Adrenal gland (tissue), 12 donors: Measurements from ENCODE around the gene RNLS. TPM values are rescaled to one million over a fixed set of nuclear protein-coding genes. Genes with fewer than 3 reads are reported as not detected.

Source experiments
- DNase-seq, 7 donors: peaks; one replicate each; pipeline ENCODE4 v3.0.0-alpha.2; 2019 to 2020
- H3K27ac ChIP-seq, 5 donors: fragments of 200-600 bp; sonication (generic) in 4 of 5; 1 replicate in 3 of 5; 2 replicates in 2 of 5; pipeline versions ENCODE4 v1.5.1 to v1.8.0; 2016 to 2020; ENCODE audit warnings: mild to moderate bottlenecking in 1 of 5
- H3K27me3 ChIP-seq: fragments of 200-600 bp; 2 replicates; pipeline ENCODE4 v1.8.0; 2021
- H3K36me3 ChIP-seq, 2 donors: fragments of 200-600 bp; replicated peaks in 1 of 2; 1 replicate in 1 of 2; 2 replicates in 1 of 2; pipeline versions ENCODE4 v1.5.1 to v1.8.0; 2018 to 2022
- H3K4me1 ChIP-seq, 2 donors: fragments of 200-600 bp; replicated peaks in 1 of 2; 1 replicate in 1 of 2; 2 replicates in 1 of 2; pipeline versions ENCODE4 v1.5.1 to v1.8.0; 2018 to 2021
- H3K4me3 ChIP-seq, 4 donors: fragments of 200-600 bp; sonication (generic) in 3 of 4; one replicate each; pipeline ENCODE4 v1.5.1; 2016 to 2018
- H3K9me3 ChIP-seq, 3 donors: fragments of 200-600 bp; sonication (generic) in 1 of 3; replicated peaks in 1 of 3; 1 replicate in 2 of 3; 2 replicates in 1 of 3; pipeline versions ENCODE4 v1.5.1 to v1.8.0; 2016 to 2021
- POLR2A ChIP-seq, 2 donors: fragments of 450-650 bp; IDR thresholded peaks; one replicate each; pipeline ENCODE4 v1.6.1; 2017; ENCODE audit warnings: antibody characterized with exemption in 2 of 2, mild to moderate bottlenecking in 2 of 2, moderate library complexity in 1 of 2
- WGBS, 4 donors: extraction: QIAGEN DNeasy Blood & Tissue Kit in 2 of 4; methylation state at CpG; one replicate each; pipeline versions ENCODE4 v1.1.5 to v1.1.7; 2013 to 2017; 5-methylcytosine and 5-hydroxymethylcytosine counted together
- intact Hi-C, 2 donors: fragments of 100-400 bp; cut with DNase I; formaldehyde crosslinking; loops; one replicate each; pipeline versions ENCODE4 v1.14.1 to v1.15.0; 2022 to 2023
- polyA plus RNA-seq, 3 donors: library from polyadenylated mRNA; stranded (reverse); fragments of 200-250 nt in 2 of 3; fragments of 350-450 nt in 1 of 3; fragmentation: Illumina TruSeq in 1 of 3; extraction: RNeasy Lipid Tissue Mini Kit (QIAGEN cat#74804) in 1 of 3; gene quantifications; one replicate each; pipeline ENCODE4 v1.2.3, GENCODE V29; 2013 to 2014
- total RNA-seq, 9 donors: library from RNA; depleted of rRNA in 4 of 9; stranded (reverse); fragments of >200 nt in 4 of 9; fragments of 120-200 nt in 1 of 9; fragmentation: NEBNext Ultra II Directional in 1 of 9; extraction: Animal tissue kit (Norgen Biotek cat#: 25700) in 1 of 9; gene quantifications; one replicate each; pipeline versions ENCODE4 v1.1.0 to v1.2.4, GENCODE V29; 2013 to 2023
- TF ChIP-seq, protein P1 (sequence below), 6 experiments: fragments of 450-650 bp in 4 of 6; fragments of 200-600 bp in 2 of 6; sonication (generic) in 1 of 6; IDR thresholded peaks; 1 replicate in 5 of 6; 2 replicates in 1 of 6; pipeline versions ENCODE4 v1.5.1 to v1.8.0; 2016 to 2021; ENCODE audit warnings: antibody characterized with exemption in 6 of 6, mild to moderate bottlenecking in 2 of 6, moderate library complexity in 1 of 6
- donor health status: healthy with polysubstance abuse.
- donor health status: Bipolar disorder and iron deficiency.
- donor health status: DM: yes; HTN: yes; CAD: no.
- donor health status: DM: no; HTN: no; CAD: no.
- donor health status: DM: no; HTN: no; CAD: no.
- donor health status: DM: yes; HTN: yes; CAD: no.

The RNLS gene
- total and polyA plus RNA-seq, 12 donors: 7.2 to 51.3 (median 27.9) TPM

DNA sequence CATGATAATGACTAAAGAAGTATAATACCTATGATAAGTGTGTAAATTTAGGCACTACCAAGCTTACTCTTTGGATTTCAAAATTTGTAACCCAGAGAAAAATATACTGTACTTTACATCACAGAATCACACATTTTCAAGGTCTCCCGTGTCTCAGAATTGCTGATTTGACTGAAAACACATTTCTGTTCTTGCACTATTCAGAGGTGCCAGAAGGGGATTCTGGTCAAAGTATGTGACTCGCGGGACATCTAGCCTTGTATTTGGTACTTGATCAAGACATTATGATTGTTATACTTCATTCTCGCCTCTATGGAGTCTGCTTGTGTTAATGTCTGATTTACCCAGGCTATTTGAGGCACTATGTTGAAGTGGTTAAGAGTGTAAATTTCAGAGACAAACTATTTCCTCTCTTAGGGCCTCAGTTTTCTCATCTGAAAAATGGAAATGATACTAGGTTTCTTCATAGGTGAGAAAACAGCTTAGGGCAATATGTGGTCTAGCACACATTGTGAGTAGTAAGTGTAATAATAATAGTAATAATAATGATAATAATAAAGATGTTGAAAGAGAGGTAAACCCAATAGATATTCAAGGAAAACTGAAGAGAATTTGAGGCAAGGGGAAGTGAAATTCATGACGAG is 320.4 kb downstream of the RNLS start:
- intact Hi-C loops: no loop called here
- H3K4me1 ChIP-seq: peaks cover 0 to under 1% of the 10 kb centered on the region in 2 donors
- H3K4me3 ChIP-seq: no peak overlapping the region
- TF ChIP-seq, protein P1, sequence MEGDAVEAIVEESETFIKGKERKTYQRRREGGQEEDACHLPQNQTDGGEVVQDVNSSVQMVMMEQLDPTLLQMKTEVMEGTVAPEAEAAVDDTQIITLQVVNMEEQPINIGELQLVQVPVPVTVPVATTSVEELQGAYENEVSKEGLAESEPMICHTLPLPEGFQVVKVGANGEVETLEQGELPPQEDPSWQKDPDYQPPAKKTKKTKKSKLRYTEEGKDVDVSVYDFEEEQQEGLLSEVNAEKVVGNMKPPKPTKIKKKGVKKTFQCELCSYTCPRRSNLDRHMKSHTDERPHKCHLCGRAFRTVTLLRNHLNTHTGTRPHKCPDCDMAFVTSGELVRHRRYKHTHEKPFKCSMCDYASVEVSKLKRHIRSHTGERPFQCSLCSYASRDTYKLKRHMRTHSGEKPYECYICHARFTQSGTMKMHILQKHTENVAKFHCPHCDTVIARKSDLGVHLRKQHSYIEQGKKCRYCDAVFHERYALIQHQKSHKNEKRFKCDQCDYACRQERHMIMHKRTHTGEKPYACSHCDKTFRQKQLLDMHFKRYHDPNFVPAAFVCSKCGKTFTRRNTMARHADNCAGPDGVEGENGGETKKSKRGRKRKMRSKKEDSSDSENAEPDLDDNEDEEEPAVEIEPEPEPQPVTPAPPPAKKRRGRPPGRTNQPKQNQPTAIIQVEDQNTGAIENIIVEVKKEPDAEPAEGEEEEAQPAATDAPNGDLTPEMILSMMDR (IDR thresholded peaks at IDR 0.05): no peak
- H3K9me3 ChIP-seq: no peaks in the 10 kb centered on the region
- no peaks in the 10 kb centered on the region for H3K36me3 ChIP-seq
- no peak for DNase-seq
- no peaks in the 10 kb centered on the region for H3K27me3 ChIP-seq
- 84 to 90% (median 86%) methylated on average over 5 of the region's 5 CpGs for WGBS, 4 donors
- no peak overlapping the region for H3K27ac ChIP-seq

DNA sequence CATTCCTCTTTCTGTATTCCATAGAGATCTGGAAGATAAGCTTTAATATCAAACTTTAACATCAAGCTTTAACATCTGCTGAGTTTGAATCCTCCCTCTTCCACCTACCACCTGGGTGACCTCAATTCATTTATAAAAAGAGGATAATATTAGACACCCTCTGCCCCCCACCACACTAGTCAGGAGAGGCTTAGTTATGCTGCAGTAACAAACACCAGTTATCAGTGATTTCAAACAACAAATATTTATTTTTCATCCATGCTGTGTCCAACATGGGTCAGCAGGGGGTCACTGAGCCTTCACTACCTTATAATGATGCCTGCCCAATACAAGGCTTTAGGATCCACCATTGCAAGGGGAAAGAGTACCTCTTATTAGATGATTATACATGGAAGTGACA is 322.0 kb downstream of the RNLS start:
- intact Hi-C loops: no loop called here
- H3K27ac ChIP-seq: no peak overlapping the region
- DNase-seq: no peak
- TF ChIP-seq, protein P1 (IDR thresholded peaks at IDR 0.05): no peak
- TF ChIP-seq POLR2A (IDR thresholded peaks at IDR 0.05): no peak
- no peak overlapping the region for H3K4me3 ChIP-seq
- H3K27me3 ChIP-seq: no peaks in the 10 kb centered on the region
- H3K9me3 ChIP-seq: no peaks in the 10 kb centered on the region
- H3K36me3 ChIP-seq: no peaks in the 10 kb centered on the region
- peaks cover 0 to 6% of the 10 kb centered on the region in 2 donors for H3K4me1 ChIP-seq

DNA sequence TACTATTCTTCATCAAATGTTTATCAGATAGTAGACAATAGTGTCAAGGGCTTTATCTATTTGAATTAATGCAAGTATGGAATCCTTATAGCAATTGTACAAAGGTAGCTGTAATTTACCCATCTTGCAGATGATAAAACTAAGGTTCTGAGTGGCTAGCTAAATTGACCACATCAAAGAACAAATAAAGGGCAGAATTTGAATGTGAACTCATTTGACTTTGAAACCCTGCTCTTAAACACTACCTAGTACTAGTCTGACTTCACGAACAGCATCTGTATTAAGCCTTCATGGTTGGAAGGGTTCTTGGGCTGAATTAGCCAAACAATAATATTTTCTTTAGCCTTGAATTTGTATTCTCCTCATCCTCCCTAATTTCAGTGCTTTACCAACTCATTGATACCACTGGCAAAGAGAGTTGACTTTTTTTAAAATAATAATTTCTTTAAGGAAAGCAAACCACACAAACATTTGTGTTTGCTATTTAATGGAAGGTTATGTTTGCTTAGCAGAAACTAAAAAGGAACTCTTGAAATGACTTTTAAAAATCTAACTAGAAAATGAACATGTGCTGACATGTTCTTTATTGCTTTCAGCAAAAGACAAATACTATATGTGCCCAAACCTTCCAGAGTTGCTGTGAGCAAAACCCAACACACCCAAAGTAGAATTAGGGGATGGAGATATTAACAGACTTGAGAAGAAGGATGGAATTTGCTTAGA is 322.6 kb downstream of the RNLS start:
- TF ChIP-seq POLR2A (IDR thresholded peaks at IDR 0.05): no peak
- TF ChIP-seq, protein P1 (IDR thresholded peaks at IDR 0.05): no peak
- no peak for DNase-seq
- WGBS, 4 donors: 87 to 100% (median 93%) methylated on average over 1 of the region's 1 CpG
- intact Hi-C loops: no loop called here
- no peaks in the 10 kb centered on the region for H3K27me3 ChIP-seq
- H3K27ac ChIP-seq: no peak overlapping the region
- H3K4me3 ChIP-seq: no peak overlapping the region
- H3K4me1 ChIP-seq: peaks cover 0 to 6% of the 10 kb centered on the region in 2 donors
- no peaks in the 10 kb centered on the region for H3K36me3 ChIP-seq
- H3K9me3 ChIP-seq: no peaks in the 10 kb centered on the region

DNA sequence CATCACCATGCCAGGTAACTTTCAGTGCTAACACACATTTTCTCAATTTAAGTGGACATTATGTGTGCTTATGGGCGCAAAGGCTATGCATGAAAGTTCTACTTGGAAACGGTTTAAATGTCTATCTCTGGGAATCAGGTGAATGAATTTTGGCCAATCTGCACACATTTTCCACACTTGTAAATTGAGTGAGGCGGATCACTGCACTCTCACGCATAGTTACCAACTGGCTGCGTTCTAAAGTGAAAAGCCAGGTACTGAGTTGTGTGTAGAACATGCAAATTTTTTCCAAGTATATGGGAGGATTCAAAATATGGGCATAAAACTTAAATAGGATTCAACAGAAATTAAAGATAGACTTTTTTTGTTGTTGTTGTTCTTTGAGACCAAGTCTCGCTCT is 323.7 kb downstream of the RNLS start:
- no peak for DNase-seq
- no peaks in the 10 kb centered on the region for H3K27me3 ChIP-seq
- H3K36me3 ChIP-seq: no peaks in the 10 kb centered on the region
- no peak for TF ChIP-seq POLR2A (IDR thresholded peaks at IDR 0.05)
- TF ChIP-seq, protein P1 (IDR thresholded peaks at IDR 0.05): no peak
- peaks cover under 1 to 8% of the 10 kb centered on the region in 2 donors for H3K4me1 ChIP-seq
- no peak overlapping the region for H3K27ac ChIP-seq
- no peak overlapping the region for H3K4me3 ChIP-seq
- WGBS, 4 donors: 96 to 98% (median 98%) methylated on average over 6 of the region's 6 CpGs
- intact Hi-C loops: no loop called here
- H3K9me3 ChIP-seq: no peaks in the 10 kb centered on the region
